Activated T-cell treated with anti-CD3 and anti-CD28 coated beads, Interleukin-2, amount 50 U/mL, for 72 hours (primary cell): ENCODE data around the gene TUBA1A. TPM values are rescaled to one million over a fixed set of nuclear protein-coding genes. Genes with fewer than 3 reads are reported as not detected.
A peak's percentile ranks its signal among the peaks of the same experiment; 100 is the strongest.

Experiments used
- ATAC-seq, 2 donors: fragments of 150-1000 bp; cut with Tn5 transposase; replicated peaks in 1 of 2; 2 replicates each; pipeline ENCODE4 v1.10.0; 2021; ENCODE audit warnings: moderate library complexity in 2 of 2, mild to moderate bottlenecking in 1 of 2
- DNase-seq, 2 donors: peaks; one replicate each; pipeline ENCODE4 v3.0.0; 2021 to 2022; ENCODE audit warnings: mixed read lengths in 1 of 2
- H3K27ac Mint-ChIP-seq: one replicate; pipeline ENCODE4 v1.8.0; 2022; ENCODE audit warnings: mild to moderate bottlenecking, moderate library complexity, mixed read lengths
- H3K27me3 Mint-ChIP-seq: one replicate; pipeline ENCODE4 v1.8.0; 2022; ENCODE audit warnings: low read depth, mixed read lengths
- H3K36me3 Mint-ChIP-seq, 2 donors: one replicate each; pipeline ENCODE4 v1.8.0; 2022; ENCODE audit warnings: mixed read lengths in 2 of 2, mild to moderate bottlenecking in 1 of 2; ENCODE audit not compliant: insufficient read depth in 2 of 2
- H3K4me1 Mint-ChIP-seq: one replicate; pipeline ENCODE4 v1.8.0; 2022; ENCODE audit warnings: low read depth, mixed read lengths
- H3K4me3 Mint-ChIP-seq, 2 donors: one replicate each; pipeline ENCODE4 v1.8.0; 2022; ENCODE audit warnings: mild to moderate bottlenecking in 2 of 2, mixed read lengths in 2 of 2, moderate library complexity in 2 of 2
- H3K9me3 Mint-ChIP-seq, 2 donors: one replicate each; pipeline ENCODE4 v1.8.0; 2022; ENCODE audit warnings: mixed read lengths in 2 of 2
- total RNA-seq, 2 donors: library from RNA; stranded (reverse); gene quantifications; one replicate each; pipeline ENCODE4 v1.2.3, GENCODE V29; 2022

The TUBA1A gene
- 10 to 100 TPM; 77.6 to 82.6 TPM for total RNA-seq

GRCh38 chr12:49188916-49189367 is at the start of gene TUBA1A:
TUBA1A (minus strand) TSS chr12:49189080; CDS start chr12:49188979, 101 bp downstream.
- ATAC-seq: peak; percentile 94 to 96
- H3K27ac Mint-ChIP-seq: peak within 1 kb of the TSS; percentile 78
- H3K9me3 Mint-ChIP-seq: no peaks in the 10 kb centered on the region
- DNase-seq: peak; percentile 94 to 98
- H3K4me1 Mint-ChIP-seq: peaks cover 22% of the 10 kb centered on the region
- no peaks in the 10 kb centered on the region for H3K27me3 Mint-ChIP-seq
- H3K36me3 Mint-ChIP-seq: peaks cover 9 to 16% of the 10 kb centered on the region in 2 donors
- H3K4me3 Mint-ChIP-seq: peak within 1 kb of the TSS; percentile 91 to 95

- Mint-ChIP-seq H3K9me3 (no peaks in the 10 kb centered on the region), H3K27ac (peak overlapping the region; percentile 80), H3K27me3 (no peaks in the 10 kb centered on the region), H3K4me3 (peak overlapping the region; percentile 4 to 59), H3K36me3 (no peaks in the 10 kb centered on the region), H3K4me1 (peaks cover 20% of the 10 kb centered on the region)
- DNase-seq (no peak), ATAC-seq (peak; percentile 41 to 59)
Measured at GRCh38 chr12:49236423-49236822, 47.5 kb upstream of the TUBA1A start.

- Mint-ChIP-seq H3K27me3 (no peaks in the 10 kb centered on the region), H3K36me3 (no peaks in the 10 kb centered on the region), H3K4me3 (peak overlapping the region; percentile 88 to 92), H3K27ac (no peak overlapping the region), H3K4me1 (peaks cover 20% of the 10 kb centered on the region), H3K9me3 (no peaks in the 10 kb centered on the region)
- no peak for ATAC-seq
- peak in 1 of 2 donors; percentile 15 for DNase-seq
Measured at GRCh38 chr12:49233842-49234526, 45.1 kb upstream of the TUBA1A start.

- Mint-ChIP-seq H3K9me3 (no peaks in the 10 kb centered on the region), H3K27me3 (no peaks in the 10 kb centered on the region), H3K27ac (no peak overlapping the region), H3K4me3 (peak overlapping the region; percentile 30 to 88), H3K4me1 (peaks cover 20% of the 10 kb centered on the region), H3K36me3 (no peaks in the 10 kb centered on the region)
- no peak for ATAC-seq
- DNase-seq: no peak
Measured at GRCh38 chr12:49232940-49233841, 44.3 kb upstream of the TUBA1A start.

- no peaks in the 10 kb centered on the region for H3K36me3 Mint-ChIP-seq
- H3K27me3 Mint-ChIP-seq: no peaks in the 10 kb centered on the region
- no peak overlapping the region for H3K27ac Mint-ChIP-seq
- DNase-seq (no peak), ATAC-seq (no peak)
- H3K4me1 Mint-ChIP-seq: peaks cover 20% of the 10 kb centered on the region
- H3K4me3 Mint-ChIP-seq: no peak overlapping the region
- H3K9me3 Mint-ChIP-seq: no peaks in the 10 kb centered on the region
Measured at GRCh38 chr12:49231878-49232655, 43.2 kb upstream of the TUBA1A start.

- H3K27me3 Mint-ChIP-seq: no peaks in the 10 kb centered on the region
- no peak overlapping the region for H3K27ac Mint-ChIP-seq
- ATAC-seq (no peak), DNase-seq (no peak)
- no peaks in the 10 kb centered on the region for H3K36me3 Mint-ChIP-seq
- H3K4me3 Mint-ChIP-seq: no peak overlapping the region
- peaks cover 12% of the 10 kb centered on the region for H3K4me1 Mint-ChIP-seq
- no peaks in the 10 kb centered on the region for H3K9me3 Mint-ChIP-seq
Measured at GRCh38 chr12:49230805-49231194, 41.9 kb upstream of the TUBA1A start.

- Mint-ChIP-seq H3K27ac (no peak overlapping the region), H3K9me3 (no peaks in the 10 kb centered on the region), H3K36me3 (no peaks in the 10 kb centered on the region), H3K4me3 (no peak overlapping the region), H3K4me1 (peaks cover 10% of the 10 kb centered on the region), H3K27me3 (no peaks in the 10 kb centered on the region)
- ATAC-seq: no peak
- no peak for DNase-seq
Measured at GRCh38 chr12:49230176-49230804, 41.4 kb upstream of the TUBA1A start.

- no peaks in the 10 kb centered on the region for H3K36me3 Mint-ChIP-seq
- no peak for ATAC-seq
Measured at GRCh38 chr12:49228653-49229052, 39.8 kb upstream of the TUBA1A start.

GRCh38 chr12:49227713-49228112 is 38.8 kb upstream of the TUBA1A start:
- DNase-seq (no peak), ATAC-seq (no peak)
- Mint-ChIP-seq H3K4me3 (no peak overlapping the region), H3K27me3 (no peaks in the 10 kb centered on the region), H3K36me3 (no peaks in the 10 kb centered on the region), H3K27ac (no peak overlapping the region), H3K9me3 (no peaks in the 10 kb centered on the region), H3K4me1 (no peaks in the 10 kb centered on the region)

More at GRCh38 chr12:49228653-49229052, 39.8 kb upstream of the TUBA1A start:
- Mint-ChIP-seq H3K9me3 (no peaks in the 10 kb centered on the region), H3K4me3 (no peak overlapping the region), H3K4me1 (peaks cover 4% of the 10 kb centered on the region), H3K27ac (no peak overlapping the region), H3K27me3 (no peaks in the 10 kb centered on the region)
- no peak for DNase-seq

- H3K36me3 Mint-ChIP-seq: no peaks in the 10 kb centered on the region
- no peak overlapping the region for H3K27ac Mint-ChIP-seq
- no peaks in the 10 kb centered on the region for H3K4me1 Mint-ChIP-seq
- ATAC-seq (no peak), DNase-seq (no peak)
- no peak overlapping the region for H3K4me3 Mint-ChIP-seq
- H3K9me3 Mint-ChIP-seq: no peaks in the 10 kb centered on the region
- H3K27me3 Mint-ChIP-seq: no peaks in the 10 kb centered on the region
Measured at GRCh38 chr12:49225576-49226166, 36.8 kb upstream of the TUBA1A start.

GRCh38 chr12:49223590-49224369 is 34.9 kb upstream of the TUBA1A start:
- H3K4me1 Mint-ChIP-seq: no peaks in the 10 kb centered on the region
- no peak overlapping the region for H3K27ac Mint-ChIP-seq
- no peak for ATAC-seq
- no peaks in the 10 kb centered on the region for H3K27me3 Mint-ChIP-seq
- DNase-seq: no peak
- no peak overlapping the region for H3K4me3 Mint-ChIP-seq
- H3K9me3 Mint-ChIP-seq: no peaks in the 10 kb centered on the region
- no peaks in the 10 kb centered on the region for H3K36me3 Mint-ChIP-seq

- no peak overlapping the region for H3K27ac Mint-ChIP-seq
- H3K4me1 Mint-ChIP-seq: no peaks in the 10 kb centered on the region
- no peaks in the 10 kb centered on the region for H3K36me3 Mint-ChIP-seq
- no peaks in the 10 kb centered on the region for H3K27me3 Mint-ChIP-seq
- DNase-seq: no peak
- H3K4me3 Mint-ChIP-seq: no peak overlapping the region
- no peak for ATAC-seq
- no peaks in the 10 kb centered on the region for H3K9me3 Mint-ChIP-seq
Measured at GRCh38 chr12:49223122-49223521, 34.2 kb upstream of the TUBA1A start.
